ENCODE data around the gene ZCCHC8.
"Not testable (repeated sequence)": the region's sequence is repeated elsewhere in the genome, so short reads cannot be mapped to it uniquely, and the experiment has no call there.

ZCCHC8 gene

DNA sequence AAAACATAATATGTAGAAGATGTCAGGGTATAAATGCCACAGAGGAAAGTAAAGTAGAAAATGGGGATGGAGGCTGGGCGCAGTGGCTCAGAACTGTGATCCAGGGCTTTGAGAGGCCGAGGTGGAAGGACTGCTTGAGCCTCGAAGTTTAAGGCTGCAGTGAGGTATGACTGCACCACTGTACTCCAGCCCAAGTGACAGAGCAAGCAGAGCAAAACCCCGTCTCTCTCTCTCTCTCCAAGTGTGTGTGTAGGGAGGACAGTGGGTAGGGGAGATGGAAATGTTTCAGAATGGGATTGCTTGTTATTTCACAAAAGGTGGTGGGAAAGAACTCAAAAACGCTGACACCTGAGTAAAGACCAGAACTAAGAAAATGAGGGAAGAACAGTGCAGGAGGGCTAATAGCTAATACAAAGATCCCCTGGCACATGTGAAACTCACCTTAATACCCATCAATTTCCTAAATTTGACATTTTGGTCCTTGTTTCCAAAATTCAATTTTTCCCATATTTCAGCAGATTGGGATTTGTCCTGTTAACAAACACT, 5.7 kb upstream of the ZCCHC8 start:
- H3K9ac ChIP-seq (ENCODE audit: low read depth, low read length): no peak overlapping the region
- H3K4me1 ChIP-seq (ENCODE audit: insufficient read depth, low read length): peaks cover under 1% of the 10 kb centered on the region; the same call in 1 of the 2 replicates
- H3K27me3 ChIP-seq (ENCODE audit: insufficient read depth, low read length): no peaks in the 10 kb centered on the region
- H3K9me3 ChIP-seq (ENCODE audit: insufficient read depth, low read depth, low read length): no peaks in the 10 kb centered on the region
- no peak overlapping the region for H3K27ac ChIP-seq (ENCODE audit: low read length)
- peaks cover 85% of the 10 kb centered on the region for H3K36me3 ChIP-seq (ENCODE audit: insufficient read depth, low read depth, low read length)
- no peak overlapping the region for H3K4me3 ChIP-seq (ENCODE audit: low read length)

DNA sequence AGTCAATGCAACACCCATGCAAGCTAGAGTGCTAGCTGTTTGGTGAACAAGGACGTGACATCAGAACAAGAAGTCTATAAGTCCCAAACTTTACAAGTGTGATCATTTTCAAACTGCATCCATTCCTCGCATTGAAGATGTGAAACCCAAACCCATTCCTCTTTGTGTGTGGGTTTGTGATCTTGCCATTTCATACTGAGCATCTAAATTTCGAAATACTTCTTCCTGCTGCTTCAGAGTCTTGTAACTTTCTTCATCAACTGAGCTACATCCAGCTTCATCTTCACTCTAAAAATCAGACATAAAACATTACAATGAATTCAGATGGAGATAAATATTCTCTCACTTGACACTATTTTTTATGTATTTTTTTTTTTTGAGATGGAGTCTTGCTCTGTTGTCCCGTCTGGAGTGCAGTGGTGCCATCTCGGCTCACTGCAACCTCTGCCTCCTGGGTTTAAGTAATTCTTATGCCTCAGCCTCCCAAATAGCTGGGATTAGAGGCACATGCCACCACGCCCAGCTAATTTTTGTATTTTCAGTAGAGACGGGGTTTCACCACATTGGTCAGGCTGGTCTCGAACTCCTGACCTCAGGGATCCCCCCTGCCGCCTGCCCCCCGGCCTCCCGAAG, 4.8 kb upstream of the ZCCHC8 start:
- peaks cover 3% of the 10 kb centered on the region; the same call in 1 of the 2 replicates for H3K4me1 ChIP-seq (ENCODE audit: insufficient read depth, low read length)
- no peaks in the 10 kb centered on the region for H3K9me3 ChIP-seq (ENCODE audit: insufficient read depth, low read depth, low read length)
- H3K9ac ChIP-seq (ENCODE audit: low read depth, low read length): no peak overlapping the region
- H3K27me3 ChIP-seq (ENCODE audit: insufficient read depth, low read length): no peaks in the 10 kb centered on the region
- H3K27ac ChIP-seq (ENCODE audit: low read length): no peak overlapping the region
- H3K36me3 ChIP-seq (ENCODE audit: insufficient read depth, low read depth, low read length): peaks cover 75% of the 10 kb centered on the region
- no peak overlapping the region for H3K4me3 ChIP-seq (ENCODE audit: low read length)

DNA sequence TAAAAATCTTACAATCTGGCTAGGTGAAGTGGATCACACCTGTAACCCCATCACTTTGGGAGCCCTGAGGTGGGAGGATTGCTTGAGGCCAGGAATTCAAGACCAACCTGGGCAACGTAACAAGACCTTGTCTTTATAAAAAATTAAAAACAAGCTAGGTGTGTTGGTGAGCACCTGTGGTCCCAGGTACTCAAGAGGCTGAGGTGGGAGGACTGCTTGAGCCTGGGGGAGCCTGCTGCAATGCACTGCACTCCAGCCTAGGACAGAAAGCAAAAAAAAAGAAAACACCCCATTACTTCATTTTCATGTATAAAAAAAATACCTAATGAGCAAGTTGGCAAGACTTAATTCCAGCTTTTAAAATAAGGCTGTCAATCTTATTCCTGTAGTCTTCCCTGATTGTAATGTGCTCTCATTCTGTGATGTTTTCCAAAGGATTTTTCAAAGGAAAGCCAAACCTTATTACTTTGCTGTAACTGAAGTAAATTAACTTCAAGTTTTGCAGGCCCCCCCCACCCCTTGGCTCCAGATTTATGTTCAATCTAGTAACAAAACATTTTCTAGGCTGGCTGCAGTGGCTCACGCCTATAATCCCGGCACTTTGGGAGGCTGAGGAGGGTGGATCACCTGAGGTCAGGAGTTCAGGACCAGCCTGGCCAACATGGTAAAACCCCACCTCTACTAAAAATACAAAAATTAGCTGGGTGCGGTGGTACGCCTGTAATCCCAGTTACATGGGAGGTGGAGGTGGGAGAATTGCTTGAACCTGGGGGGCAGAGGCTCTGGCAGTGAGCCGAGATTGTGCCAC, 3.3 kb upstream of the ZCCHC8 start:
- Histone ChIP-seq H3K36me3 (ENCODE audit: insufficient read depth, low read depth, low read length) (peaks cover 60% of the 10 kb centered on the region), H3K9me3 (ENCODE audit: insufficient read depth, low read depth, low read length) (no peaks in the 10 kb centered on the region), H3K4me1 (ENCODE audit: insufficient read depth, low read length) (peaks cover 3% of the 10 kb centered on the region; the same call in 1 of the 2 replicates), H3K9ac (ENCODE audit: low read depth, low read length) (no peak overlapping the region), H3K4me3 (ENCODE audit: low read length) (no peak overlapping the region), H3K27ac (ENCODE audit: low read length) (no peak overlapping the region), H3K27me3 (ENCODE audit: insufficient read depth, low read length) (no peaks in the 10 kb centered on the region)

DNA sequence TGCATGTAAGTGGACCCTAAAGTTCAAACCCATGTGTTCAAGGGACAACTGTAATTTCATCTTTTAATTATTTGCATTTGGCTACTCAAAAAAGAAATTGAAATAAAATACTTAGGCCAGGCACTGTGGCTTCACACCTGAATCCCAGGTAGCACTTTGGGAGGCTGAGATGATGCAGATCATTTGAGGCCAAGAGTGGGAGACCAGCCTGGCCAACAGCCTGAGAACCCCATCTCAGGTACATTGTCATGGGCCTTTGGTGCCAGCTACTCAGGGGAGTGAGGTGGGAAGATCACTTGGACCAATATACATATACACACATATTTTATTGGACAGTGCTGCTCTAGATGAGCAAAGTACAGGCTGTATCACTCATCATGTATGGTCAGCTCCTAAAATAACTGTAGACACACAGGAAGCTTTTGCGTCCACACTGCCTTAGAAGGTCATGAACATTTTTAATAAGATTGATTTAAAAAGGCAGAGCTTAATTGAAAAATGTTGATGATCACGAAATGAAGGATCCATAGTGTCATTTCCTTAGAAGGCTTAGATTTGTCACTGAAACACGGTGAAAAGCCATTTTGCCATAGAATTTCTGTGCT, 2.5 kb upstream of the ZCCHC8 start:
- no peaks in the 10 kb centered on the region for H3K27me3 ChIP-seq (ENCODE audit: insufficient read depth, low read length)
- no peak overlapping the region for H3K27ac ChIP-seq (ENCODE audit: low read length)
- no peaks in the 10 kb centered on the region for H3K9me3 ChIP-seq (ENCODE audit: insufficient read depth, low read depth, low read length)
- no peak overlapping the region for H3K4me3 ChIP-seq (ENCODE audit: low read length)
- H3K36me3 ChIP-seq (ENCODE audit: insufficient read depth, low read depth, low read length): peaks cover 53% of the 10 kb centered on the region
- H3K4me1 ChIP-seq (ENCODE audit: insufficient read depth, low read length): peaks cover 5% of the 10 kb centered on the region; the same call in 1 of the 2 replicates
- no peak overlapping the region for H3K9ac ChIP-seq (ENCODE audit: low read depth, low read length)

DNA sequence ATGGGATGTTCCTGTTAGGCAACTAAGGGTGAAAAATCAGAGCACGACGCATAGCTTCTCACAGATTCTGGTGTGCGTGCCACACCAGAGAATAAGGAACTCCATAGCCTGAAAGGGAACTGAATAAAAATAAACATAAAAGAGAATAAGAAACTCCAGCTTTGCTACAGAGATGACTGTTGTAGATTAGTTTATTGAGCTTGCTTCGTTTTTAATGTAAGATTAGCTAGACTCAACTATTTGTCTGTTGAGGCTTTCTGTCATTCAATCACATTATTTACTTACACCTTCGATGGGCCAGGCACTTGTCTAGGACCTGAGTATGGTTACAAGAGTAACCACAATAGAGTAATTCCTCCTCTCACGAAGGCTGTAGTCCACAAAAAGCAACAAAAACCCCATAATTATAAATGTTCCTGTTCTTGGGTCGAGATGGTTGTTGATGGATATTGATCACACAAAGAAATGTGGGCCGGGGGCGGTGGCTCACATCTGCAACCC, 807 bp upstream of the ZCCHC8 start:
- peaks cover 5% of the 10 kb centered on the region; the same call in 1 of the 2 replicates for H3K4me1 ChIP-seq (ENCODE audit: insufficient read depth, low read length)
- no peaks in the 10 kb centered on the region for H3K27me3 ChIP-seq (ENCODE audit: insufficient read depth, low read length)
- no peaks in the 10 kb centered on the region for H3K9me3 ChIP-seq (ENCODE audit: insufficient read depth, low read depth, low read length)
- H3K9ac ChIP-seq (ENCODE audit: low read depth, low read length): peak overlapping the region; percentile 83; the same call in 1 of the 2 replicates
- H3K36me3 ChIP-seq (ENCODE audit: insufficient read depth, low read depth, low read length): peaks cover 50% of the 10 kb centered on the region
- peak overlapping the region; percentile 75 for H3K4me3 ChIP-seq (ENCODE audit: low read length)
- H3K27ac ChIP-seq (ENCODE audit: low read length): peak overlapping the region; percentile 66

DNA sequence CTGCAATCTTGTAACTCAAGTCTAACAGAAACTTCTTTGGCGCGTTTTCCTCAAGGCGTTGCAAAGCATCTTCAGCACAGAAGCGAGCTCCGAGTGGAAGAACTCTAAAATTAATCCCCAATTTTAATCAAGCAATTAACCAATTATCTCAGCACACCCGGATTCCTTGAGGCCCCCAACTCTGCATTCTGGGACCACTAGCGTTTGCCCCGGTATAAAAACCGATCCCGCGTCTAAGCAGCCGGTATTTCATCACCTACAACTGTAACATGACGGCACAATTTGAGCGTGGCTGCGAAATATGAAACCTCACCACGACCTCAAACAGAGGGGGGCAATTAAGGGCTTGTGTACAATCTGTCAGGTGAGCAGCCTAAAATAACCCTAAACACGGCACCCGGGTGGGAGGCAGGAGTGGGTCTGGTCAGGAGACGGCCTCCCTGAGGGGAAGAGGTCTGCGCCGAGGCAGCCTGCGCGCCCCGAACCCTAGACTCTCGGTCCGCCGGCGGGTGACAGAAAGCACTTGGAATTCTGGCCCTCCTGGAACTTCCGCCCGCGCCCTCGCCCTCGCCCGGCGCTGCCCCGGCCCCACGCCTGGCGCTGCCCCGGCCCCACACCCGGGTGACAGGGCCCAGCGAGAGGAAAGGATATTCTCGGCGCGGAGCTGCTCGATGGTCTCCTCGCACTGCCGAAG, 594 bp downstream of the ZCCHC8 start:
- H3K27me3 ChIP-seq (ENCODE audit: insufficient read depth, low read length): no peaks in the 10 kb centered on the region
- peak overlapping the region; percentile 83 for H3K9ac ChIP-seq (ENCODE audit: low read depth, low read length)
- H3K4me3 ChIP-seq (ENCODE audit: low read length): peak overlapping the region; percentile 75
- H3K9me3 ChIP-seq (ENCODE audit: insufficient read depth, low read depth, low read length): no peaks in the 10 kb centered on the region
- peaks cover 5% of the 10 kb centered on the region; the same call in 1 of the 2 replicates for H3K4me1 ChIP-seq (ENCODE audit: insufficient read depth, low read length)
- peak overlapping the region; percentile 75 for H3K27ac ChIP-seq (ENCODE audit: low read length)
- H3K36me3 ChIP-seq (ENCODE audit: insufficient read depth, low read depth, low read length): peaks cover 48% of the 10 kb centered on the region

DNA sequence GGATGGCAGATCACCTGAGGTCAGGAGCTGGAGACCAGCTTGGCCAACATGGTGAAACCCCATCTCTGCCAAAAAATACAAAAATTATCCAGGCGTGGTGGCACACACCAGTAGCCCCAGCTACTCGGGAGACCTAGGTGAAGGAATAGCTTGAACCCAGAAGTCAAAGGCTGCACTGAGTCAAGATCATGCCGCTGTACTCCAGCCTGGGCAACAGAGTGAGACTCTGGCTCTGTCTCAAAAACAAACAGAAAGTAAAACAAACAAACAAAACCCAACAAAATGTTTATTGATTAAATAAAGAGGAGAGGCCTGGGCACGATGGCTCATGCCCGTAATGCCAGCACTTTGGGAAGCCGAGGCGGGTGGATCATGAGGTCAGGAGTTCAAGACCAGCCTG, 5.5 kb downstream of the ZCCHC8 start:
- H3K36me3 ChIP-seq (ENCODE audit: insufficient read depth, low read depth, low read length): peaks cover 62% of the 10 kb centered on the region

DNA sequence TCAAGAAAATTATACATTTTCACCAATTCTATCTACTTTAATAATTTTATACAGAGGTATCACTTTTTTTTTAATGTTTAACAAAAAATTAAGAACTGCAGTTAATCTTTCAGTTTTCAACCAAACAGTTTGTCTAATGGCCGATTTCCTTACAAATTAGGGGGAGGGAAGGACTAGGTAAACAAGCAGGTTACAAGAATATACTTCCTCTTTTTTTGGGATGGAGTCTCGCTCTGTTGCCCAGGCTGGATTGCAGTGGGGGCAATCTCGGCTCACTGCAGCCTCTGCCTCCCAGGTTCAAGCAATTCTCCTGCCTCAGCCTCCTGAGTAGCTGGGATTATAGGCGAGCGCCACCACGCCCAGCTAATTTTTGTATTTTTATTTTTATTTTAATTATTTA, 7.5 kb downstream of the ZCCHC8 start:
- not testable (repeated sequence) for H3K9me3 ChIP-seq (ENCODE audit: insufficient read depth, low read depth, low read length); H3K4me1 ChIP-seq (ENCODE audit: insufficient read depth, low read length); H3K27ac ChIP-seq (ENCODE audit: low read length); H3K27me3 ChIP-seq (ENCODE audit: insufficient read depth, low read length); H3K9ac ChIP-seq (ENCODE audit: low read depth, low read length); H3K4me3 ChIP-seq (ENCODE audit: low read length)
- peaks cover 82% of the 10 kb centered on the region for H3K36me3 ChIP-seq (ENCODE audit: insufficient read depth, low read depth, low read length)

More for the DNA sequence above, 5.5 kb downstream of the ZCCHC8 start:
- Histone ChIP-seq H3K4me1 (ENCODE audit: insufficient read depth, low read length) (peaks cover 3% of the 10 kb centered on the region; the same call in 1 of the 2 replicates), H3K4me3 (ENCODE audit: low read length) (no peak overlapping the region), H3K9ac (ENCODE audit: low read depth, low read length) (no peak overlapping the region), H3K27me3 (ENCODE audit: insufficient read depth, low read length) (no peaks in the 10 kb centered on the region), H3K27ac (ENCODE audit: low read length) (no peak overlapping the region), H3K9me3 (ENCODE audit: insufficient read depth, low read depth, low read length) (no peaks in the 10 kb centered on the region)

DNA sequence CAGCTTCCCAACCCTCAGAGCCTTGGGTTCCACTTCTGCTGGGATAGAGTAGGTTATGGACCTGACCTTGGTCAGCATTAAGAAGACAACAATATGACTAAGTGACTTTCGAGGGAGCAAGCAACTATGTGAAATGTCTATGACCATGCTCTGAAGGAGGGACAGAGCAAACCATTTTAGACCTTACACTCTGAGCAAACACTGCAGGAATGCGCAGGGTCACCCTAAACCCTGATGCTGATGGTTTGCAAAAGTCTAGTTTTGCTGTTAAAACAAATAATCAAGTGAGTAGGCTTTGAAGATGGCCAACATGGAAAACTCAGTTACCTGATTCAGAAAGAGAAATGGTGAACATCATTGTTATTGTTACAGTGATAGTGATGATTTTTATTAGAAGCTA, 8.7 kb downstream of the ZCCHC8 start:
- Histone ChIP-seq H3K4me3 (ENCODE audit: low read length) (no peak overlapping the region), H3K9me3 (ENCODE audit: insufficient read depth, low read depth, low read length) (no peaks in the 10 kb centered on the region), H3K36me3 (ENCODE audit: insufficient read depth, low read depth, low read length) (peaks cover 82% of the 10 kb centered on the region), H3K4me1 (ENCODE audit: insufficient read depth, low read length) (no peaks in the 10 kb centered on the region), H3K9ac (ENCODE audit: low read depth, low read length) (no peak overlapping the region), H3K27ac (ENCODE audit: low read length) (no peak overlapping the region), H3K27me3 (ENCODE audit: insufficient read depth, low read length) (no peaks in the 10 kb centered on the region)

DNA sequence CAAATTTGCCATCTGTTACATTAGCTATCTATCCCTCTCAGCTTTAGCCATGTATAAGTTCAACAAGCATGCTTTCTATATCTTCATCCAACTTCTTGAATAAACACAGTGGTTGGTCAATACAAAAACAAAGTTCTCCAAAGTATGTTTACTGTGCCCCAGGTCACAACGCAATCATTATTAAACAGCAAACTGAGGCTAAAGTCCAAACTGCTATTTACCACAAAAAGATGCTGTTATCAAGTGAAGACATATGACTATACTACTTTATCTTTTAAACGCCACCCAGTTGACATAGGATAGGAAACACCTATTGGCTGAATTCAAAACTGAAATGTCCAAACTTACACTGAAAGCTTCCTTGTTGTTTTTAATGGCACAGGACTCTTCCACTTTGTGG, 11.7 kb downstream of the ZCCHC8 start:
- Histone ChIP-seq H3K4me1 (ENCODE audit: insufficient read depth, low read length) (no peaks in the 10 kb centered on the region), H3K27me3 (ENCODE audit: insufficient read depth, low read length) (no peaks in the 10 kb centered on the region), H3K9ac (ENCODE audit: low read depth, low read length) (no peak overlapping the region), H3K9me3 (ENCODE audit: insufficient read depth, low read depth, low read length) (no peaks in the 10 kb centered on the region), H3K27ac (ENCODE audit: low read length) (no peak overlapping the region), H3K36me3 (ENCODE audit: insufficient read depth, low read depth, low read length) (peaks cover 87% of the 10 kb centered on the region), H3K4me3 (ENCODE audit: low read length) (no peak overlapping the region)

DNA sequence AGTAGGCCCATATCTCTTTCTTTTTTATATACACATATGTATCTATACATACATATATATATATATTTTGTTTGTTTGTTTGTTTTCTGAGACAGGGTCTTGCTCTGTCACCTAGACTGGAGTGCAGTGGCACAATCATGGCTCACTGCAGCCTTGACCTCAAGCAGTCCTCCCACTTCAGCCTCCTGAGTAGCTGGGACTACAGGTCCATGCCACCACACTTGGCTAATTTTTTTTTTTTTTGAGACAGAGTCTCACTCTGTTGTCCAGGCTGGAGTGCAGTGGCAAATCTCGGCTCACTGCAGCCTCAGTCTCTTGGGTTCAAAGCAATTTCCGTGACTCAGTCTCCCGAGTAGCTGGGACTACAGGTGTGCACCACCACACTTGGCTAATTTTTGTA, 12.9 kb downstream of the ZCCHC8 start:
- peaks cover 94% of the 10 kb centered on the region for H3K36me3 ChIP-seq (ENCODE audit: insufficient read depth, low read depth, low read length)
- not testable (repeated sequence) for H3K4me3 ChIP-seq (ENCODE audit: low read length); H3K4me1 ChIP-seq (ENCODE audit: insufficient read depth, low read length); H3K27me3 ChIP-seq (ENCODE audit: insufficient read depth, low read length); H3K9ac ChIP-seq (ENCODE audit: low read depth, low read length); H3K27ac ChIP-seq (ENCODE audit: low read length); H3K9me3 ChIP-seq (ENCODE audit: insufficient read depth, low read depth, low read length)
